ENCODE measurements around the gene SNRPE.

The SNRPE gene

GRCh38 chr1:203888807-203889251 is 27.4 kb downstream of the SNRPE start:
- DNase-seq, result no peak

- DNase-seq, result no peak
Observed at GRCh38 chr1:203891950-203892349, 30.6 kb downstream of the SNRPE start.

- no peak for DNase-seq
Observed at GRCh38 chr1:203898458-203899352, 37.3 kb downstream of the SNRPE start.

- no peak for DNase-seq
Observed at GRCh38 chr1:203899353-203899716, 37.9 kb downstream of the SNRPE start.

- DNase-seq, result no peak
Observed at GRCh38 chr1:203899869-203900714, 38.7 kb downstream of the SNRPE start.

- no peak for DNase-seq
Observed at GRCh38 chr1:203901581-203901980, 40.2 kb downstream of the SNRPE start.

- no peak for DNase-seq
Observed at GRCh38 chr1:203905275-203905674, 43.9 kb downstream of the SNRPE start.

GRCh38 chr1:203906932-203907331 is 45.5 kb downstream of the SNRPE start:
- peak; percentile 25 for DNase-seq

- DNase-seq, result no peak
Observed at GRCh38 chr1:203907901-203908300, 46.5 kb downstream of the SNRPE start.

GRCh38 chr1:203911806-203912205 is 50.4 kb downstream of the SNRPE start:
- no peak for DNase-seq

- no peak for DNase-seq
Observed at GRCh38 chr1:203913073-203913521, 51.7 kb downstream of the SNRPE start.

- DNase-seq, result no peak
Observed at GRCh38 chr1:203914292-203914691, 52.9 kb downstream of the SNRPE start.

GRCh38 chr1:203915811-203916210 is 54.4 kb downstream of the SNRPE start:
- no peak for DNase-seq

- no peak for DNase-seq
Observed at GRCh38 chr1:203916756-203917155, 55.4 kb downstream of the SNRPE start.
